HG03095 (cell line): ENCODE data around the gene SH3GL3.

Experiments used
- ATAC-seq: cut with Tn5 transposase; IDR thresholded peaks from one replicate; pipeline ENCODE4 v1.9.1; 2021; ENCODE audit warnings: moderate library complexity; ENCODE audit not compliant: unreplicated experiment

Gene SH3GL3, protein sequence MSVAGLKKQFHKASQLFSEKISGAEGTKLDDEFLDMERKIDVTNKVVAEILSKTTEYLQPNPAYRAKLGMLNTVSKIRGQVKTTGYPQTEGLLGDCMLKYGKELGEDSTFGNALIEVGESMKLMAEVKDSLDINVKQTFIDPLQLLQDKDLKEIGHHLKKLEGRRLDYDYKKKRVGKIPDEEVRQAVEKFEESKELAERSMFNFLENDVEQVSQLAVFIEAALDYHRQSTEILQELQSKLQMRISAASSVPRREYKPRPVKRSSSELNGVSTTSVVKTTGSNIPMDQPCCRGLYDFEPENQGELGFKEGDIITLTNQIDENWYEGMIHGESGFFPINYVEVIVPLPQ

DNA sequence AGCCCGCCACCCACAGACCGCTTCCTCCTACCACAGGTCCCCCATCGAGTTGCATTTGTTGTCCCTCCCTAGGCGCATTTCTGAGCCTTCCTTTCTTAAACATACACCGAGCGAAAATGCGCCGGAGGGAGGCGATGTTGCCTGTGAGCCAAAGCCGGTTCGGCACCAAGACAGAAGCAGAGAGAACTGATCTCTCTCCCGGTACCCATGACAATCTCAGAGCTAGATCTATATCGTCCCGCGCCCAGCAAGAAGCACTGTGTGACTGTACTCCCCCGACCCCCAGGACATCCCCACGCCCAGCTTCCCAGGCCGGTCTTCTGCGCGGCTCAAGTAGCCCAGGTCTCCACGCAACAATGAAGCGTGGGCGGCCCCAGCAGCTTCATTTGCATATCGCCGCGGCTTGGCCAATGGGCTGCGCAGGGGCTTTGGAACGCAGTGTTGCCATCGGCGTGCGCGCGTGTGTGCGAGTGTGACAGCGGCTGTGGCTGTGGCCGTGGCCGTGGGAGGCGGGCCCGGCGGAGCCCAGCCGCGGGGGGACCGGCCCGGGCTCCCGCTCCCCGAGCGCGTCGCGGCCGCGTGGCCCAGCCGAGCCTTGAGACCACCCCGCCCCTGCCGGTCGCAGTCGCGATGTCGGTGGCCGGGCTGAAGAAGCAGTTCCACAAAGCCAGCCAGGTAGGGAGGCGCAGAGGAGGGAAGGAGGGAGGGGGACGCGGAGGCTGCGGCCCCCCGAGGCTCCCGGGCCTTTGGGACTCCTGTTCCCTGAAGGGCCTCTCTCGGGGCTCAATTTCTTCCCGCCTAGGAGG is at the start of gene SH3GL3:
SH3GL3 (plus strand) TSS at position 438 of the 806 bp plus-strand sequence; CDS start at position 631, 193 bp downstream.
- ATAC-seq: no peak

DNA sequence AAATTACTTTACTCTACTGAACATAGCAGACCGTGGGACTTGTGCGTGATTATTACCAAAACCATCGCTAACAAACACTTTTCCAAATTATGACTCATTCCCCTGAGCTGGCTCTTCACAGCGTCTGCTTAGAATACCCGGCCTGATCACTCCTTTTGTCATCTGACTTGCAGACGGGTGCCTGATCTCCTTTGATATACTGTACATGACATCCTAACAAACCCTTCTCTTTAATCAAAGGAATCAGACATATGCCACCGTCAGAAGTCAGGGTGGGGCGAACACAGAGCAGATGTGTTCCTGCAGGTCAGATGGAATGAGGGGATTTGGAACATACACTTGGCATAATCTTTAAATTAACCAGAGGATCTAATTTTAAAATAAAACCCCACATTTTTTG is 48.5 kb upstream of the SH3GL3 start:
- ATAC-seq: no peak

DNA sequence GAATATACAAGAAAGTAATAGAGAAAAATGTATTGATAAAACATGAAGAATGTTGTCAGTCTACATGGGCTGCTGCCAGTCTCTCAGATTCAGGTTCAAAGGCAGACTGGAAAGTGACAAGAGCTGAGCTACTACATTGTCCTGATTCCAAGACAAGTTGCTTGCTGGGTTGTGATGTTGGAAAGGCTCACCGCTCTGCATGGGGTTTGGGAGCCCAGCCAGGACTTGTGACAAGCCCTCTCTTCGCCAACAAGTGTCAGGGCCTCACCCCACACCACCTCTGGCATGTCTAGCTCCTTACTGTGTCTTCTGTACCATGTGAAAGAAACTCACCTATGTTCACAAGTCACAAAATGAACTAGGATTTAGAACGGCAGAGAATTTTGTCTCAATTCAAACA is 43.0 kb upstream of the SH3GL3 start:
- ATAC-seq: no peak

DNA sequence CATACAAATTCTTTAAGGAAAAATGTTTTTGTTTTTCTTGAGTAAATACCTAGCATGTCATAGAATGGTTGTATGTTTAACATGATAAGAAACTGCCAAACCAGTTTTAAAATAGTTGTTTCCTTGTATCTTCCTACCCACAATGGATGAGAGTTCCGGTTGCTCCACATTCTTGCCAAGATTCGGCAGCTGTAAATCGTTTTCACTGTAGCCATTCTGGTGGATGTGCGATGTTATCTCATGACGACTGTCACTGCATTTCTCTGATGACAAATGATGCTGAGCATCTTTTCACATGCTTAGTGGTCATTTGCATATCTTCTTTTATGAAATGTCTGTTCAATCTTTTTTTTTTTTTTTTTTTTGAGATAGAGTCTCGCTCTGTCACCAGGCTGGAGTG is 36.6 kb upstream of the SH3GL3 start:
- ATAC-seq: no peak

GRCh38 chr15:83413054-83413719 is 34.0 kb upstream of the SH3GL3 start:
- no peak for ATAC-seq

DNA sequence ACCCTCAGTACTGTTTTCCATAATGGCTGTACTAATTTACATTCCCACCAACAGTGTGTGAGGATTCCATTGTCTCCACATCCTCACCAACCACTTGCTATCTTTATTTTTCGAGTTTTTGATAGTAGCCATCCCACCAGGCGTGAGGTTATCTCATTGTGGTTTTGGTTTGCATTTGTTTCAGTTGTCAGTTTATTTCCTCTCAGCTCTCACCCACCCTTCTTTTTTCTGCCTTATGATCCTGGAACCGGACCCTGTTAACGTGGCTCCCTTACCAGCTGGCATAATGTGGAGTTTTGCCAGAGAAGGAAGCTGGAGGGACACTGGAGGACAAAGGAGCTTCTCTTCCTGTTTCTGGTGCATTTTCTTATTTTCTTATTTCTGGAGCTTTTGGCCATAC is 25.1 kb upstream of the SH3GL3 start:
- ATAC-seq: no peak

GRCh38 chr15:83422541-83422940 is 24.6 kb upstream of the SH3GL3 start:
- ATAC-seq: no peak

- ATAC-seq: no peak
These were observed 23.0 kb upstream of the SH3GL3 start for GRCh38 chr15:83424101-83424500.

- ATAC-seq: no peak
These were observed 16.7 kb upstream of the SH3GL3 start for GRCh38 chr15:83430441-83430840.

DNA sequence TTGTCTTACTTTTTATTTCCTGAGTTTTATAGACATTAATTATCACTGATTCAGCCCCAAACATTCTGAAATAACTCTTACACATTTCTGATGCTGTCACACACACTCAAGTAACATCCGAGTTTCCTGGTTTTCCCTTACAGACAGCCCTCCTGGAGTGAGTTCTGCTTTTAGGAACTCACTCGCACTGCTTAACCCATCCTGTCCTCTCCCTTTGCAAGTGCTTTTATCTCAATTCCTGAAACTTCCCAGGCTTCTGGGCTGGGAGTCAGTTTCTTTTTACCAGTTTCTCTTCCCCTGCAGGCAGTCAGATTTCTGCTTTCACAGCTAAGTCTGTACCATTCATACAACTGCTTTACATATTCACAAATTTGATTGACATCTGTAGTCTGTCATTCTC is 15.6 kb upstream of the SH3GL3 start:
- ATAC-seq: no peak

DNA sequence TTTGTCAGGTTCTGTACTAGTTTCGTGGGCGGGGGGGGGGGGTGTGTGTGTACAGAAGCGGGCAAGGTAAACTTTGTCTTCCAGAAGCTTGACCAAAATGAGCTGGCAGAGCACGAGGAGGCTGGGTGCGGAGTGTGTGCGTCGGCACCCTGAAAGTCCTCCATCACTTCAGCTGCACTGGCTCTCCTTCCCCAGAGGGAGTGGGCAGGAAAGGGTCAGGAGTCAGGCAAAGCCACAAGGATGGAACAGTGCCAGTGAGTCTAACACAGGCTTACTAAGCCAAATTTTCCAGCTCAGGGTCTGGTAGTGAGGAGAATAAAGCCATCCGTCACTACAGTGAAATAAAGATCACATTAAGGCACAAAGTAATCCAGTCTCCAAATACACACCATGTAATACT is 11.9 kb upstream of the SH3GL3 start:
- ATAC-seq: no peak

GRCh38 chr15:83435782-83436181 is 11.4 kb upstream of the SH3GL3 start:
- no peak for ATAC-seq

DNA sequence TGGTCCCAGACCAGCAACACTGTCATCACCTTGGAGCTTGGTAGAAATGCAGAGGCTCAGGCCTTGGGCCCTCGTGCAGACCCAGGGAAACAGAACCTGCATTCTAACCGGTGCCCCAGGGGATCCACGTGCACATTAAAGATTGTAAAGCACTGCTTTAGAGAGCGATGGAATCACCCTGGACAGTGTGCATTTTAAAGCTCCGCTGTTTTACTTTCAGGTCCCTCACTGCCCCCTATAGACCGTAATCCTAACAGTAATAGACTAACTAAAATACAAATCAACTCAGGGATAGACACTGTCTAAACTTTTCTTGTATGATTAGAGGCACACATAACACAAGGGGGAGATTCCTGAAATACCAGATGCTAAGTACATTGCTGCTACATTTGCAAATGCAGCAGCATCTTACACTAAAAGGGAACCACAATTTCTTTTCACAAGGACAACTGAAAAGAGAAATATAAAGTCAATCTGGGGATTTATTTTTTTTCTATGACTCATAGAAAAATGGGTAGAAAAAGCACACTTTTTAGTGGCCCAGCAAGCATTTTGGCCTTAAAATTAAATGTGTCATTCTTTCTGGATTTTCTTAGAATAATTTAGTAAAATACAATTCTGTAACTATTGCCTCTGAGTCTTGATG is 10.5 kb upstream of the SH3GL3 start:
- ATAC-seq: no peak

GRCh38 chr15:83443076-83443847 is 3.9 kb upstream of the SH3GL3 start:
- ATAC-seq: no peak

DNA sequence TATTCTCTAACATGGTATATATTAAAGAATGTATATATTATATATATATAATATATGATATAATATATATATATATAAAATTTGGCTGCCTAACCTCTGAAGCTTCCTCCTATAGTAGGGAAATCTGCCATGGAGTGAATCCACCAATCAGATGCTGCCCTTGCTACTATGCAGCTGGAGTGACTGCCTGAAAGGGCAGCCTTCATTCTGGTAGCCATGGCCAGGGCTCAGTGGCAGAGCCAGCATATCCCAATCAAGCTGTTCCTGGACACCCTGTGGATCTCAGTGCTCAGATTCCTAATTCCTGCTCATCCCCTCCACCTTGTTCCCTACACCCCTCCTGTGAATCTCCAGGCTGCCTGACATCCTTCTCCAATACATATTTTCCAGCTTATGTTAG is 2.2 kb upstream of the SH3GL3 start:
- no peak for ATAC-seq

DNA sequence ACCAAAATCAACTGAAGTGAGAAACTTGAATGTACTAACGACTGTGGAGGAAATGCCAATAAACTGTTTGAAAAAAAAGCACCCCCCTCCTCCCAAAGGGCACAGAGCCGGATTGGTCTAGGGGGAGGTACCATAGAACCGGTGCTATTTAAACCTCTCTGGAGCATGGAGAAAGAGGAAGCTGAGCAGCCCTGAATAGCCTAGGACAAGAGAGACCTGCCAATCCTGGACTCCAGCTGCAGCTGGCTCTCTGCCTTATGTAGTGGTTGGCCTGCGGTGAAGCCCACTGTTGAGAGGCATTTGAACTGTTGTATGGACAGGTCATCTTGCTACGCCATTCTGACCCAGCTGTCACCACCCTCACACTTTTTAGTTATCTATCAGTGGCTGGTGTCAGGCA is 1.5 kb upstream of the SH3GL3 start:
- no peak for ATAC-seq

GRCh38 chr15:83446417-83446816 is 724 bp upstream of the SH3GL3 start:
- no peak for ATAC-seq

- ATAC-seq: no peak
These were observed 2.1 kb downstream of the SH3GL3 start for GRCh38 chr15:83449250-83449671.

GRCh38 chr15:83449937-83450506 is 2.9 kb downstream of the SH3GL3 start:
- no peak for ATAC-seq

GRCh38 chr15:83457149-83457548 is 10.0 kb downstream of the SH3GL3 start:
- ATAC-seq: no peak
